ENCODE measurements around the gene SLIT1.
A peak's percentile ranks its signal among the peaks of the same experiment; 100 is the strongest.

Gene SLIT1

GRCh38 chr10:97149079-97149531, 36.7 kb downstream of the SLIT1 start:
- Histone ChIP-seq H3K36me3 (ENCODE audit: insufficient read depth, low read length) (no peaks in the 10 kb centered on the region), H3K4me3 (no peak overlapping the region), H3K9me3 (ENCODE audit: low read depth, low read length) (no peaks in the 10 kb centered on the region), H3K9ac (ENCODE audit: insufficient read length) (no peak overlapping the region), H3K27ac (no peak overlapping the region)
- TF ChIP-seq POLR2AphosphoS5 (IDR thresholded peaks at IDR 0.05; ENCODE audit: borderline replicate concordance, low read depth, low read length) (no peak), FOXP2 (optimal IDR thresholded peaks at IDR 0.05; ENCODE audit: control extremely low read depth, extremely low read length, insufficient read depth) (no peak)
- DNase-seq (ENCODE audit: low read depth, low spot score), result no peak

DNA sequence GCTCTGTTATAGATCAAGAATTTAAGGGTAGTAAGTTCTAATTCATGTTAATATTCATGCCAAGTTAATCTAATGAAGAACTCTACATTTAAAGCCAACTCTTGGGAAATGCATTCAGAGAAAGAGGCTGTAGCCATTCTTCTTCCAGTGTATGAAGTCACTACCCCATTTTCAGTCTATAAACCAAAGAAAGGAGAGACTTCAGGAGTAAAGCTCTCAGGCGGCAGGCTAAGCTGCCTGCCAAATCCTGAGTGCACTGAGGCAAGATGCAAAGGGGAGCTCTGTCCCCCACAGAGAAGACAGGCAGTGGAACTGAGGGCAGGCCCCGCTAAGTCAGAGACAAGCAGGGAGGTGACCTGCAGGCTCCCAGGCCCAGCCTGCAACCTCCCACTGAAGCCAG, 41.5 kb downstream of the SLIT1 start:
- no peaks in the 10 kb centered on the region for H3K36me3 ChIP-seq (ENCODE audit: insufficient read depth, low read length)
- H3K27ac ChIP-seq, result no peak overlapping the region
- TF ChIP-seq FOXP2 (optimal IDR thresholded peaks at IDR 0.05; ENCODE audit: control extremely low read depth, extremely low read length, insufficient read depth) (no peak), EZH2 (IDR thresholded peaks at IDR 0.05) (no peak), POLR2AphosphoS5 (IDR thresholded peaks at IDR 0.05; ENCODE audit: borderline replicate concordance, low read depth, low read length) (no peak)
- no peak overlapping the region for H3K4me3 ChIP-seq
- no peaks in the 10 kb centered on the region for H3K9me3 ChIP-seq (ENCODE audit: low read depth, low read length)
- H3K9ac ChIP-seq (ENCODE audit: insufficient read length), result no peak overlapping the region
- no peak for DNase-seq (ENCODE audit: low read depth, low spot score)

DNA sequence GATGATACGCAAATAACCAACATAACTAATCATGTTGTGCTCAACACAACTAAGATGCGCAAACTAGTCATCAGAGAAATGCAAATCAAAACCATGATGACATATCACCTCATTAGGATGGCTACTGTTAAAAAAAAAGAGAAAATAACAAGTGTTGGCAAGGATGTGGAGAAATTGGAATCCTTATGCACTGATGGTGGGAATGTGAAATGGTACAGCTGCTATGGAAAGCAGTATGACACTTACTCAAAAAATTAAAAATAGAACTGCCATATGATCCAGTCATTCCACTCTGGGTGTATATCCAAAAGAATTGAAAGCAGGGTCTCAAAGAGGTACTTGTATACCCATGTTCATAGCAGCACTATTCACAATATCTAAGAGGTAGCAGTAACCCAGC, 42.9 kb downstream of the SLIT1 start:
- H3K4me3 ChIP-seq, result no peak overlapping the region
- no peak overlapping the region for H3K9ac ChIP-seq (ENCODE audit: insufficient read length)
- no peaks in the 10 kb centered on the region for H3K36me3 ChIP-seq (ENCODE audit: insufficient read depth, low read length)
- no peak for DNase-seq (ENCODE audit: low read depth, low spot score)
- no peak overlapping the region for H3K27ac ChIP-seq
- no peaks in the 10 kb centered on the region for H3K9me3 ChIP-seq (ENCODE audit: low read depth, low read length)
- TF ChIP-seq FOXP2 (optimal IDR thresholded peaks at IDR 0.05; ENCODE audit: control extremely low read depth, extremely low read length, insufficient read depth) (no peak), EZH2 (IDR thresholded peaks at IDR 0.05) (no peak), POLR2AphosphoS5 (IDR thresholded peaks at IDR 0.05; ENCODE audit: borderline replicate concordance, low read depth, low read length) (no peak)

- H3K9me3 ChIP-seq (ENCODE audit: low read depth, low read length), result no peaks in the 10 kb centered on the region
- no peaks in the 10 kb centered on the region for H3K36me3 ChIP-seq (ENCODE audit: insufficient read depth, low read length)
- no peak for DNase-seq (ENCODE audit: low read depth, low spot score)
- peak overlapping the region; percentile 67 for H3K27ac ChIP-seq
- TF ChIP-seq FOXP2 (optimal IDR thresholded peaks at IDR 0.05; ENCODE audit: control extremely low read depth, extremely low read length, insufficient read depth) (no peak), POLR2AphosphoS5 (IDR thresholded peaks at IDR 0.05; ENCODE audit: borderline replicate concordance, low read depth, low read length) (no peak), EZH2 (IDR thresholded peaks at IDR 0.05) (no peak)
- H3K4me3 ChIP-seq, result peak overlapping the region; percentile 42
- no peak overlapping the region for H3K9ac ChIP-seq (ENCODE audit: insufficient read length)
Measured at GRCh38 chr10:97140902-97141745, 44.6 kb downstream of the SLIT1 start.

DNA sequence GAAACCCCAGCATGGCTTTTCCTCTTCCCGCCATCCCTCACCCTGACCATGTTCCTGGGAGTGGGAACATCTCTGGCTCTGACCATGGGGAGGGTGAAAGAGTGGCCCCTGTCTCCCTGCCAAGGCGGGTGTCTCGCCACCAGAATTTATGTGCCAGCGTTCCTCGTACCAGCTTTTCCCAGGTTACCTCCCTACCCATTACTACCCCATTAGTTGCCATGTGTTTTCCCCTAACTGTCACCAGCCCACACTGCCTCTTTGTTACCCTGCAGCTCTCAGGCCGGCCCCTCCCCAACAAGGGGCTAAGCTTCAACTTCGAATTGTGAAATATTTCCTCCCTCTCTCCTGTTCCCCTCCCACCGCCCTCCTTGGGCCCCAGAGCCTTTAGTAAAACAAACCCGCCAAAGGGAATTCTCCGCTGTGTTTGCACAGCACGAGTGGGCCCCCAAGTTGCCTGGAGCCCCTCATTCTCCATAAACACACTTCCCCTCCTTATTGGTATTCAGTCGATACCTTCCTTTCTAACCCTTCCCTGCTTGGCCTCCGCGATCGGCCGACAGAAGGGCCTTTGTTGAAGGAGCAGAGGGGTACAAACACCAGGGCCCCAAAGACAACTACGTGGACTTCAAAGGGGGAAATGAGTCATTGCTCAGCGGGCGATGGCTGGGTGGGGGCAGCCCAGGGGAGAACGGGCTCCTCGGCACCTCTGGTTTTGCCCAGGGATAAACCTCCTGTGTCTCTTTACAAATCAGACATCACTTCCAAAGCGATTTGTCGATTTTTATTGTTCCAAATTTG, 45.5 kb downstream of the SLIT1 start:
- Histone ChIP-seq H3K4me3 (peak overlapping the region; percentile 42), H3K36me3 (ENCODE audit: insufficient read depth, low read length) (no peaks in the 10 kb centered on the region), H3K9ac (ENCODE audit: insufficient read length) (peak overlapping the region; percentile 32), H3K27ac (peak overlapping the region; percentile 67), H3K9me3 (ENCODE audit: low read depth, low read length) (no peaks in the 10 kb centered on the region)
- no peak for DNase-seq (ENCODE audit: low read depth, low spot score)
- no peak for TF ChIP-seq FOXP2 (optimal IDR thresholded peaks at IDR 0.05; ENCODE audit: control extremely low read depth, extremely low read length, insufficient read depth)
- TF ChIP-seq EZH2 (IDR thresholded peaks at IDR 0.05), result no peak
- TF ChIP-seq POLR2AphosphoS5 (IDR thresholded peaks at IDR 0.05; ENCODE audit: borderline replicate concordance, low read depth, low read length), result no peak

GRCh38 chr10:97139651-97140048, 46.1 kb downstream of the SLIT1 start:
- DNase-seq (ENCODE audit: low read depth, low spot score), result no peak
- Histone ChIP-seq H3K9ac (ENCODE audit: insufficient read length) (no peak overlapping the region), H3K4me3 (no peak overlapping the region), H3K9me3 (ENCODE audit: low read depth, low read length) (no peaks in the 10 kb centered on the region), H3K27ac (no peak overlapping the region), H3K36me3 (ENCODE audit: insufficient read depth, low read length) (no peaks in the 10 kb centered on the region)
- no peak for TF ChIP-seq EZH2 (IDR thresholded peaks at IDR 0.05)
- no peak for TF ChIP-seq POLR2AphosphoS5 (IDR thresholded peaks at IDR 0.05; ENCODE audit: borderline replicate concordance, low read depth, low read length)
- TF ChIP-seq FOXP2 (optimal IDR thresholded peaks at IDR 0.05; ENCODE audit: control extremely low read depth, extremely low read length, insufficient read depth), result no peak

GRCh38 chr10:97138846-97139245, 46.9 kb downstream of the SLIT1 start:
- no peak overlapping the region for H3K9ac ChIP-seq (ENCODE audit: insufficient read length)
- no peaks in the 10 kb centered on the region for H3K9me3 ChIP-seq (ENCODE audit: low read depth, low read length)
- no peak overlapping the region for H3K4me3 ChIP-seq
- TF ChIP-seq POLR2AphosphoS5 (IDR thresholded peaks at IDR 0.05; ENCODE audit: borderline replicate concordance, low read depth, low read length) (no peak), FOXP2 (optimal IDR thresholded peaks at IDR 0.05; ENCODE audit: control extremely low read depth, extremely low read length, insufficient read depth) (no peak), EZH2 (IDR thresholded peaks at IDR 0.05) (no peak)
- no peak overlapping the region for H3K27ac ChIP-seq
- H3K36me3 ChIP-seq (ENCODE audit: insufficient read depth, low read length), result no peaks in the 10 kb centered on the region
- DNase-seq (ENCODE audit: low read depth, low spot score), result no peak

DNA sequence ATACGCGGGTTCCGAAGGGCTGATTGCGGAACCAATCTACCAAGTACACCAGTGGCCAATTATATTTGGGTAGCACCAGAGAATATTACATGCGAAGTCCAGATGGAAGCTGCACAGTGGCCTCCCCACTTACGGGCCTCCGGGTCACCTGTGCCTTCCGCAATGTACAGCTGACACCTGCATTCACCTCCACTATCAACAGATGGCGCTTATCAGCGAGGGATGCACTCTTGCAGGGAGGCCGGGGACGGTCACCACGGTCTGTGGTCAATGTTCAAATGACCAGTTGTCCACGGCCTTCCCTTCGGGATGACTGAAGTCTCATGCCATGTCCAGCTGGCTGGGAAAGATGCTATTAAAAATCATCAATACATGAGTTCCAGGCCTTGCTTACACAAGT, 47.6 kb downstream of the SLIT1 start:
- no peak for TF ChIP-seq EZH2 (IDR thresholded peaks at IDR 0.05)
- TF ChIP-seq FOXP2 (optimal IDR thresholded peaks at IDR 0.05; ENCODE audit: control extremely low read depth, extremely low read length, insufficient read depth), result no peak
- TF ChIP-seq POLR2AphosphoS5 (IDR thresholded peaks at IDR 0.05; ENCODE audit: borderline replicate concordance, low read depth, low read length), result no peak
- Histone ChIP-seq H3K27ac (no peak overlapping the region), H3K4me3 (no peak overlapping the region), H3K36me3 (ENCODE audit: insufficient read depth, low read length) (no peaks in the 10 kb centered on the region), H3K9ac (ENCODE audit: insufficient read length) (no peak overlapping the region), H3K9me3 (ENCODE audit: low read depth, low read length) (no peaks in the 10 kb centered on the region)
- no peak for DNase-seq (ENCODE audit: low read depth, low spot score)

Measured in SK-N-MC (cell line).